Activated T-cell treated with anti-CD3 and anti-CD28 coated beads, Interleukin-2, amount 50 U/mL, for 72 hours (primary cell): Measurements from ENCODE around the gene SLC2A1. TPM values are rescaled to one million over a fixed set of nuclear protein-coding genes. Genes with fewer than 3 reads are reported as not detected.

Experiments used
- ATAC-seq, 2 donors: fragments of 150-1000 bp; cut with Tn5 transposase; replicated peaks in 1 of 2; 2 replicates each; pipeline ENCODE4 v1.10.0; 2021; ENCODE audit warnings: moderate library complexity in 2 of 2, mild to moderate bottlenecking in 1 of 2
- DNase-seq, 2 donors: peaks; one replicate each; pipeline ENCODE4 v3.0.0; 2021 to 2022; ENCODE audit warnings: mixed read lengths in 1 of 2
- H3K27ac Mint-ChIP-seq: one replicate; pipeline ENCODE4 v1.8.0; 2022; ENCODE audit warnings: mild to moderate bottlenecking, moderate library complexity, mixed read lengths
- H3K27me3 Mint-ChIP-seq: one replicate; pipeline ENCODE4 v1.8.0; 2022; ENCODE audit warnings: low read depth, mixed read lengths
- H3K36me3 Mint-ChIP-seq, 2 donors: one replicate each; pipeline ENCODE4 v1.8.0; 2022; ENCODE audit warnings: mixed read lengths in 2 of 2, mild to moderate bottlenecking in 1 of 2; ENCODE audit not compliant: insufficient read depth in 2 of 2
- H3K4me1 Mint-ChIP-seq: one replicate; pipeline ENCODE4 v1.8.0; 2022; ENCODE audit warnings: low read depth, mixed read lengths
- H3K4me3 Mint-ChIP-seq, 2 donors: one replicate each; pipeline ENCODE4 v1.8.0; 2022; ENCODE audit warnings: mild to moderate bottlenecking in 2 of 2, mixed read lengths in 2 of 2, moderate library complexity in 2 of 2
- H3K9me3 Mint-ChIP-seq, 2 donors: one replicate each; pipeline ENCODE4 v1.8.0; 2022; ENCODE audit warnings: mixed read lengths in 2 of 2
- total RNA-seq, 2 donors: library from RNA; stranded (reverse); gene quantifications; one replicate each; pipeline ENCODE4 v1.2.3, GENCODE V29; 2022

The SLC2A1 gene
- total RNA-seq, 2 donors from 2014 or later: 41.7 to 51.9 TPM

DNA sequence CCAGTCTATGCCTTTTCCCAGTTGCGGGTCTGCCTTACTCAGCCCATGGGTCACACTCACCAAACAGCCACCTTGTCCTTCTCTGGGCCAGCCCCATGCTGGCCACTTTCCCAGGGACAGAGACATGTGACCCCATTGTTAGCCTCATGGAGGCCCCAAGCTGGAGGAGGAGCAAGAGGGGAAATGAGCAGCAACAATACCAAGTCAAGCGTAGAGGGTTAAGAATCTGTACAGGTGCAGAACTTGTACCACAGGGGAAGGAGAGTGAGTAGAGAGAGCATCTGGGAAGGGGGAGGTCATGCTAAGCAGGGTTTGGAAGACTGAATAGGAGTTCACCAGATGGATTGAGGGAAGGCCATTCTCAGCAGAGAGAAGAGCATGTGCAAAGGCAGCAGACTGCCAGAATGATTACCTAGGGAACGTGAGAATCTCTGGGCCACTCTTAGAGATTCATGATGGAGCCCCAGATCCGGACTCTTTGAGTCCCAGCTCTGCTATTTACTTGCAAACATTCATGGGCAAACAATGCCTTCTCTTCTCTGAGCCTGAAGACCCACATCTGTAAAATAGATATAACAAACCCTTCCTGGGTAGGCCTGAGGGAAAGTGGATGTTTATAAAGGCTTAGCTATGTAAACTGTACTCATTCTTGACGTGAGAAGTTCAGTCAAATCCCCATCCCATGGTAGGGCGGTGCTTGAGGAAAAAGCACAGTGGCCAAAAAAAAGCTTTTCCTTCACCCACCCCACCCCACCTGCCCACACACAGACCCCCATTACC is 2.8 kb upstream of the SLC2A1 start:
- peaks cover 2 to 5% of the 10 kb centered on the region in 2 donors for H3K36me3 Mint-ChIP-seq
- no peak for DNase-seq
- H3K4me3 Mint-ChIP-seq: no peak overlapping the region
- H3K27ac Mint-ChIP-seq: no peak overlapping the region
- H3K9me3 Mint-ChIP-seq: no peaks in the 10 kb centered on the region
- no peak for ATAC-seq
- H3K4me1 Mint-ChIP-seq: peaks cover 38% of the 10 kb centered on the region
- H3K27me3 Mint-ChIP-seq: no peaks in the 10 kb centered on the region

DNA sequence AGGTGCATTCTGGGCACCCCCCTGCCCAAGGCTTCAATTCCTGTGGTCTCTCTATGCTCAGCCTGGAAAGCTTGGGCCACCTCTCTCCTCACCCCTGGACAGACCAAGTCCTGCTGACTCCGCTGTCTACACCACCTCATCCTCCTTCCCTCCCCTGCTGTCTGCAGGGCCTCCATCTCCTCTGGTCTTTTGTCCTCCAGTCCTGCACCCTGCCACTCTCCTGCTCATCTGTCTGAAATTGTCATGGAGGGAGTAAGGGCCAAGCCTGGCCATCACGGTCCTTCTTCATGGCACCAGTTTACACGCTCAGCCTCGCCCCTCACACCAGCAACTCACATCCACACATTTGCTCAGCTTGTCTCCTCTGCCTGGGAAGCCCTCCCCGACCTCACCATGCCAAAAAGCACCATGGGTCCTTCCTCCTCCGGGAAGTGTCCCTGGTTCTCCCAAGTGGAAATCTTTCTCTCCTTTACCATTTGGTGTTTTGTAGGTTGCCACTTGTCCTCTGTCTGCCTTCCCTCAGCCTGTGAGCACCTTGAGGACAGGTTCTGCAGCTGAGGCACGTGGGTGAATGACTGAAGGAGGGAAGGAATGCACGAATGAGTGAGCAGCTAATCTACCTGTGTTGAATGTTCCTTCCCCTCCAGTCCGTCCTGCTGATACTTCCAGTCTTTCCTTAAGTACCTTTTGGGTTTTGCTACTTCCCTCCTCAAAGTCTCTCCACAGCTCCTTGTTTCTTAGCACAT is 2.1 kb upstream of the SLC2A1 start:
- H3K4me3 Mint-ChIP-seq: peak overlapping the region; percentile 5 to 48
- no peak for ATAC-seq

DNA sequence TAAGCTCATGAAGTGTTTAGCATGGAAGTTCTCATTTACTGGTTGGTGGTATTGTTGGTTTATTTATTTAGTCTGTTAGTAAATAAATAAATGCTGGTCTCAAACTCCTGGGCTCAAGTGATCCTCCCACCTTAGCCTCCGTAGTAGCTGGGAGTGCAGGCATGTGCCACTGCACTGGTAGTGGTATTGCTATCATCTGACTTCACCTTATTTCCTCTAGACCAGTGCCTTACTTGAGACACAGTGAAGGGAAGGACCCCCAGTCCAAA is 1.4 kb upstream of the SLC2A1 start:
- DNase-seq: no peak
- Mint-ChIP-seq H3K27ac (no peak overlapping the region), H3K36me3 (peaks cover 2 to 10% of the 10 kb centered on the region in 2 donors), H3K4me1 (peaks cover 51% of the 10 kb centered on the region), H3K9me3 (no peaks in the 10 kb centered on the region), H3K27me3 (no peaks in the 10 kb centered on the region), H3K4me3 (peak overlapping the region; percentile 81 to 96)
- ATAC-seq: no peak

More for the DNA sequence above, 2.1 kb upstream of the SLC2A1 start:
- no peaks in the 10 kb centered on the region for H3K9me3 Mint-ChIP-seq
- peaks cover 44% of the 10 kb centered on the region for H3K4me1 Mint-ChIP-seq
- H3K27me3 Mint-ChIP-seq: no peaks in the 10 kb centered on the region
- H3K27ac Mint-ChIP-seq: no peak overlapping the region
- H3K36me3 Mint-ChIP-seq: peaks cover 2 to 7% of the 10 kb centered on the region in 2 donors
- no peak for DNase-seq

DNA sequence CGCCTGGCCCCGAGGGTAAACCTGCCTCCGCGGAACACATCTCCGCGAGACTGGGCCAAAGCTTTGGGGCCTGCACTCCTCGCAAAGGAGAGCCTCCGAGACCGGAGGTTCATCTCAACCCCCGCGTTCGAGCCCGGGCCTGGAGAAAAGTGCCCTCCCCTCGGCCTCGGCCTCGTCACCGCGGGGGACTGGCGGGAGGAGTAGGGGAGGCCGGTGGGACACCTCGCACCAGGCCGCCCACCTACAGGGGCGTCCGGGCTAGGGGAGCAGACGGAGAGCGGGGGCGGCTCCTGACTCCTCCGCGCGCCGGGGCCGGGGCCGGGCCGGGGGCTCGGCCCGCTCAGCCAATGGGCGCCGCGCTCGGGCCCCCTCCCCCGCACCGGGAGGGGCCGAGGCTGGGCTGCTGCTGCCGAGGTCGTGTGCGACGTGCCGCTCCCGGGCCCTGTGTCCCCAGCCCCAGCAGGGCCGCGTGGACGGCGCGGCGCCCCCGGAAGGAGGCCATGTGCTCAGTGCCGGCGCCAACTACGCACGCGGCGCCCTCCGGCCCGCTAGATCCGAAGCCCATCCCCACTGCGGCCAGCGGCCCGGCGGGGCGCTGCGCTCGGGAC is 684 bp downstream of the SLC2A1 start:
- Mint-ChIP-seq H3K4me3 (peak overlapping the region; percentile 86 to 98), H3K9me3 (no peaks in the 10 kb centered on the region), H3K27me3 (no peaks in the 10 kb centered on the region), H3K4me1 (peaks cover 63% of the 10 kb centered on the region), H3K27ac (no peak overlapping the region), H3K36me3 (peaks cover 5 to 10% of the 10 kb centered on the region in 2 donors)
- ATAC-seq: peak; percentile 56 to 59
- peak; percentile 74 to 77 for DNase-seq

DNA sequence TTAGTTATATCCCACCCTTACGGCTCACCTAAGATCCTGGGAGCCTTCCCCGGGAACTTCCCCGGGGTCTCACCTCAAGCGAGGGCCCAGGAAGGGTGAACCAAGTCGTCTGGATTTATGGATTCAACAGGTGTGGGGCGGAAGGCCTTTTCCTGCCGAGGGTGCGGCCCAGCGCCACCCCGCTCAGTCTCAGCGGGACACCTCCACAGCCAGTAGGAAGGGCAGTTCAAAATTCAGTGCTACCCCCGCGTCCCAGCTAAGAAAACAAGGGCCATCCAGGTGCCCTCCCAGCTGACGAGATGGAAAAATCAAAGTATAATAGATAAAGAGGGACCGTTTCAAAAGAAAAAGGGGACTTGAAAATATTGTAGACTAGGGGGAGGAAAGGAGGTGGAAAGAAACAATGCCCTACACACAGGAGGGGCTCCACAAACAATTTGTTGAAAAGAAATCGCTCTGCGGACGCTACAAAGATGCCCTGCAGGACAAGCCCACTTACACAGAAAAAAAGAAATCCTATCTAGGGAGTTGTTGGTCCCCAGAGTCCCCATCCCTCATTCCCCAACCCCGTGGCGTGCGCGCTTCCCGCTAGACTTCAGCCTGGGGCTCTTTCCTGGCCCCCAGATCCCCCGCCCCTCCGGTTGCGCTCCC is 1.3 kb downstream of the SLC2A1 start:
- Mint-ChIP-seq H3K27ac (peak overlapping the region; percentile 98), H3K9me3 (no peaks in the 10 kb centered on the region), H3K27me3 (no peaks in the 10 kb centered on the region), H3K4me3 (peak overlapping the region; percentile 86 to 98), H3K4me1 (peaks cover 68% of the 10 kb centered on the region), H3K36me3 (peaks cover 5 to 10% of the 10 kb centered on the region in 2 donors)
- ATAC-seq (no peak), DNase-seq (no peak)

DNA sequence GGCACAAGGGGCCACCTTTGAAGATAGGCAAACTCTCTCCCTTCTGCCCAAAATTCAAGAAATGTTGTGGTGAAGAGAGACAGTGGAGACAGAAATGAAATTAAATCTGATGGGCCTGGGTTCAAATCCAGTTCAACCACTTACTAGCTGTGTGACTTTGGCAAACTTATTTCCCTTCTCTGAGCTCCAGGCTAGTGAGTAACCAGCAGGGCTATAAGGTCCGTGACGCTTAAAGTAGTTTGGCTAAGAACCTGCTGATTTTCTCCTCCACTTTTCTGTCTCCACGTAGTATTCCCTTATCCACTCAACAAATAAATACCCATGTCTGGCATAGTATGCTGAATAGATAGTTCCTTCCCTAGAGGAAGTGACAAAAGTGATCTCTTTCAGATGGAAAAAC is 1.9 kb downstream of the SLC2A1 start:
- H3K9me3 Mint-ChIP-seq: no peaks in the 10 kb centered on the region
- peaks cover 5 to 10% of the 10 kb centered on the region in 2 donors for H3K36me3 Mint-ChIP-seq
- H3K4me3 Mint-ChIP-seq: peak overlapping the region; percentile 86 to 98
- no peak for ATAC-seq
- peaks cover 75% of the 10 kb centered on the region for H3K4me1 Mint-ChIP-seq
- no peak for DNase-seq
- H3K27me3 Mint-ChIP-seq: no peaks in the 10 kb centered on the region
- H3K27ac Mint-ChIP-seq: peak overlapping the region; percentile 98

DNA sequence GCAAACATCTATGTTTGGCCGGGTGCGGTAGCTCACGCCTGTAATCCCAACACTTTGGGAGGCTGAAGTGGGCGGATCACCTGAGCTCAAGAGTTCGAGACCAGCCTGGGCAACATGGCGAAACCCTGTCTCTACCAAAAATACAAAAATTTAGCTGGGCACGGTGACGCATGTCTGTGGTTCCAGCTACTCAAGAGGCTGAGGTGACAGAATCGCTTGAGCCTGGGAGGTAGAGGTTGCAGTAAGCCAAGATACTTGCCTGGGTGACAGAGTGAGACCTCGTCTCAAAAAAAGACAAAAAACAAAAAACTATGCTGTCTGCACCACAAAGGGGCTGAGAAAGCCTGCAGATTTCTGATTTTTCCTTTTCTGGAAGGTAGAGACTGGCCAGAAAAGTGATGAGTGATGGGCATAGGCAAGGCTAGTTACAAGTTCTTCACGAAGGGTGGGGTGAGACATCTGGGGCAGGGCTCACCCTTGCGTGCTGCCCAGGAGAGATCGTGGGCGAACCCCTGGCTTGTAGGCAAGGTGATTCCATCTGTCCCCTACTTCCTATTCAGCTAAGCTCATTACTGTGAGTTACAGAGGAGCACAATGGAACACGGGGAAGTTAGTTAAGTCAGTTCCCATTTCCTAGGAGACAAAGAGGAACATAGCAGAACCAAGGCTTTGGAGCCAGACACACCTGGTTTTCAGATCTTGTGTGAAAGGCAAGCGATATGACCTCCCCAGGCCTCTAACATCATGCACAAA is 3.2 kb downstream of the SLC2A1 start:
- DNase-seq (no peak), ATAC-seq (no peak)
- H3K27me3 Mint-ChIP-seq: no peaks in the 10 kb centered on the region
- H3K9me3 Mint-ChIP-seq: no peaks in the 10 kb centered on the region
- H3K4me3 Mint-ChIP-seq: peak overlapping the region; percentile 83 to 86
- peak overlapping the region; percentile 88 for H3K27ac Mint-ChIP-seq
- H3K4me1 Mint-ChIP-seq: peaks cover 77% of the 10 kb centered on the region
- H3K36me3 Mint-ChIP-seq: peaks cover 8 to 15% of the 10 kb centered on the region in 2 donors

DNA sequence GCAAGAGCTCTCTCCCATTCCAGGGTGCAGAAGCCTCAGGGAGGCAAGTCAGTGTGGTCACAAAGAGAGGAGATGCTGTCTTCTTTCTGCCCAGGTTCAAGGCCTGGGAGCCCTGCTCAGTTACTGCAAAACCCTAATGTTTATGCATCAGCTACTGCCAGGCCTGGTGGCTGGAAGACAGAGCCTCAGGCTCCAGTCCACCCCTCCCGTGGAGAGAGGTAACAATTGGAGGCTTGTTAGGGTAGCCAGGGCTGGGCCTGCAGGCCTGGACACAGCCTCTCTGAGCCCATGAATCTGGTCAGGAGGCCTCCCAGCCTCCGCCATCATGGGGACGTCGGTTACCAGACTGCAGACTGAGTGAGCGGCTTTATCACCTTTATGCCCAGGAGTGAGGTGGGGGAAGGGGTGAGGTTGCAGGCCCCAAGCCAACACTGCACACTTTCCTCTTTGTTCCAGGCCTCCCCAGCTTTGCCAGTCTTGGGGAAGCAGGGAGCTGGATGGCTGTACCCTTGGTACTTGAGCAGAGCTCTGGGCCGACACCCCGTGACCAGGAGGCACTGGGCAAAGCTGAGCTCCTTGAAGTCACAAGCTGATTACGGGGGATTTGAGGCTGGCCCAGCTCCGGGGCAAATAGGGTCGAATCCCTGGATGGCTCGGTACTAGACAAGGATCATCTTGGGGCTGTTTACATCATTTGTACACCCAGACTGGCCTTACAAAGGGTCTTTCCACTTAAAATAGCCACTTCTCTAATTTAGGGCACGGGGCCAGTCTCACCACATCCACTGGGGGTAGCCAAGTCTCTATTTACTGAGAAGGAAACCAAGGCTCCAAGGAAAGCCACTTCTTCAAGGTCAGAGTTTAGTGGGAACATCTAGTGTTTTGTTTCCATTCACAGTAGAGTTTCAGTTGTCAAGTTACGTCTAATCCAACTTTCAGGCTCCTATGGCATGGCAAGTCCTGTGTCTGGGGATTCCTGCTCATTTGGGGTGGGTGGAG is 5.2 kb downstream of the SLC2A1 start:
- Mint-ChIP-seq H3K27ac (peak overlapping the region; percentile 6), H3K4me3 (peak overlapping the region in 1 of 2 donors; percentile 16), H3K27me3 (no peaks in the 10 kb centered on the region), H3K36me3 (peaks cover 6 to 13% of the 10 kb centered on the region in 2 donors), H3K9me3 (no peaks in the 10 kb centered on the region), H3K4me1 (peaks cover 81% of the 10 kb centered on the region)
- no peak for ATAC-seq
- no peak for DNase-seq

DNA sequence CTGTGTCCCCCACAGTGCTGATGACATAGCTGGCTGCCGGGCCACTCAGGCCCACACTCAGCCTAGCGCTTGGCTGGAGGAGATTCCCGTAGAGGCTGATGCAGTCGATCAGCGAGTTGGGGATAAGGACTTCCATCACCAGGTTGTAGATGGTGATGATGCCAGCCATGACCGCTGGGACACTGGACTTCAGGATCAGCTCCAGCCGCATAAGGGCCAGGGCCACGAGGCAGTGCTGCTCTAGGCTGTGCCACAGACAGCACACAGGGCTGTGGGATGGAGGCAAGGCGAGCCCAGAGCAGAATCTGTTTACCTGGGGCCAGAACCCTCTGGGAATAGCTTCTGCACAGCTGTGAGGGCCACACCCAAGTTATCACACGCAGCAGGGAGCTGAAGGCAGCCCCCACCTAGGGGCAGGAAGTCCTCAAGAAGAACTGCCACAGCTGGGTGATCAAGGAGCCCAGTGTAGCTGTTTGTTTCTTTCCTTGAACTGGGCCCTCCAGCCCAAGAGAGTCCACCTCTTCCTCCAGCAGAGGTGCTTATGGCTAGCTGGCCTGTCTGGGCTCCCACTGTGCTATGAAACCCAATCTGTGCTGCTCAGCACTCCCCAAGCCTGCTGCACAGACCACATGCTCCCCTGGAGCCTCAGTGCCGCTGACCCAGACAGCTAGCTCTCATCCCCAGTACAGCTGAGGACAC is 6.2 kb downstream of the SLC2A1 start:
- DNase-seq: no peak
- peaks cover 85% of the 10 kb centered on the region for H3K4me1 Mint-ChIP-seq
- ATAC-seq: peak; percentile 12 to 15
- no peaks in the 10 kb centered on the region for H3K27me3 Mint-ChIP-seq
- H3K36me3 Mint-ChIP-seq: peaks cover 6 to 14% of the 10 kb centered on the region in 2 donors
- peak overlapping the region; percentile 8 to 16 for H3K4me3 Mint-ChIP-seq
- H3K9me3 Mint-ChIP-seq: no peaks in the 10 kb centered on the region
- peak overlapping the region; percentile 66 for H3K27ac Mint-ChIP-seq

DNA sequence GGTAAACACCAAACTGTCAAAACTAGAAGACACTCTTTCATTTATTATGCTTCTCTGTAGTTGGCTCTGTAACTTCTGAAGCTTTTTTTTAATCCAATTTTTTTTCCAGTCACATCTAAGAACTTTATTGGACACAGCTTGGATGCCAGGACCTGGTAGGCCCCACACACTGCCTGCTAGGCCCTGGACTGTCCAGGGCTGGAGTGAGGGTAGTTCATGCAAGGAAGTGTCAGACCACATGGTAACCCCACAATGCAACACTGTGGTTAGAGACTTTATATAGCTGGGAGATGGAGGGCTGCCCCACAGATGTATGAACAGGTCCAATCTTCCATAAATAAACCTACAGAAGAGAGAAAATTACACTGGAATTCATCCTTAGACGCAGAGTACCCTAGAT is 7.1 kb downstream of the SLC2A1 start:
- H3K9me3 Mint-ChIP-seq: no peaks in the 10 kb centered on the region
- DNase-seq: no peak
- H3K4me1 Mint-ChIP-seq: peaks cover 89% of the 10 kb centered on the region
- H3K36me3 Mint-ChIP-seq: peaks cover 6 to 12% of the 10 kb centered on the region in 2 donors
- no peak for ATAC-seq
- H3K27ac Mint-ChIP-seq: peak overlapping the region; percentile 66
- no peaks in the 10 kb centered on the region for H3K27me3 Mint-ChIP-seq
- peak overlapping the region in 1 of 2 donors; percentile 41 for H3K4me3 Mint-ChIP-seq

DNA sequence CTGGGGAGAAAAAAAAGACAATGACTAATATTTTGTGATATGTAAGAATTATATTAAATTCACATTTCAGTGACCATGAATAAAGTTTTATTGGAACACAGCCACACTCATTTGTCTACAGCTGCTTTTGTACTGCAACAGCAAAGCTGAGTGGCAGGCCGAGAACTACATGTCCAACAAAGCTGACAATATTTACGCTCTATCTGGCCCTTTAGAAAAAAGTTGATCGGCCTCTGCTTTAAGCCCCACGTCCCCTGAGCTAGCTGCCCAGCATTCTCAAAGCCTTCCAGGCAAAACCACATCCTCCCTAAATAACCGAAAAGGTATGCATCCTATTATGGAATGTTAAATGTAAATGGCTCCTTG is 8.6 kb downstream of the SLC2A1 start:
- Mint-ChIP-seq H3K36me3 (peaks cover 6 to 9% of the 10 kb centered on the region in 2 donors), H3K4me3 (peak overlapping the region in 1 of 2 donors; percentile 24), H3K27ac (peak overlapping the region; percentile 13)

More for the DNA sequence above, 8.6 kb downstream of the SLC2A1 start:
- DNase-seq (no peak), ATAC-seq (no peak)
- Mint-ChIP-seq H3K27me3 (no peaks in the 10 kb centered on the region), H3K9me3 (no peaks in the 10 kb centered on the region), H3K4me1 (peaks cover 91% of the 10 kb centered on the region)
